ENCODE data around the gene HOXA2. TPM values are rescaled to one million over a fixed set of nuclear protein-coding genes. Genes with fewer than 3 reads are reported as not detected.

HOXA2 gene
- total and polyA plus RNA-seq, 2 of the 13 experiments (the other 11 are each of a cell fraction or from before 2014, with no cell fraction given) = 0.22 to 0.29 TPM

DNA sequence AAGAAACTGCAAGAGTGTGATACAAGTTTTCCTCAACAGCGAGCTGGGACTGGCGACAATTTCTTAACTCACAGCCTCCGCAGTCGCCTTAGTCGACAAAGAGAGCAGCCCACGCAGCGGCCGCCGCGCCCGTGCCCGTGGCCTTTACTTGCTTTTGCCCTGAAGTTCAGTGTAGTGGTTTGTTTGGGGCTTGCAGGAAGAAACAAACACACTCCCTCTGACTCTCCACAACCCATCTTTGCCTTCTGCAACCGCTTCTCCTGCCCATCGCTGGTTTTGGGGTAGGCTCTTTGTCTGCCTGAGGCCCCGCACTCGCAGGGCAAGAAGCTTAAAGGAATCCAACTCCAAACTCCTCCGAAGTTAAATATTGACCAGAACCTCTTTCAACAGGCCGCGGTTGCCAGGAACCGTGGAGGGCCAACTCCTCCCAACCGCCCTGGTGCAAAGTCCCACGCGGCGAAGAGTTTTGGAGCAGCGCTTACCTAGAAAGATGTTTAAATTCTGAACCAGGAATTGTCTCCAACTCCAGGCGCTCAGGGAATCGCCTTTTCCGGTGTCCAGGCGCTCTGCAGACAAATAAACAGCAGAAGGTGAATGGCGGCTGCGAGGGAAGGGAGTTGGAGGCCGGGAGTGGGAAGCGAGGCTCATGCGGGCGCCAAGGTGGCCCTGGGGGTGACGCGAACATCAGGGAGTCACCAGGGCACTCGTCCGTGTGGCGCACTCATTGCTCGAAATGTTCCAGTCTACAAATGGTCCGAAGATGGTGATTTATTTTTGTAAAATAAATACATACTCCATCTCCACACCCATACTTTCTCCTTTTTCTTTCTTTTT is 19.8 kb upstream of the HOXA2 start (continued):
- TF ChIP-seq NKX3-1 (CRISPR knock-in tag; IDR thresholded peaks at IDR 0.05) (peak; percentile 19; the same call in 1 of the 2 replicates), ZNF670 (CRISPR knock-in tag; IDR thresholded peaks at IDR 0.05; ENCODE audit: borderline replicate concordance) (peak; percentile 89), AGO2 (optimal IDR thresholded peaks at IDR 0.05; ENCODE audit: low read depth, low read length) (peak; percentile 83), JUN (CRISPR knock-in tag; IDR thresholded peaks at IDR 0.05) (0 out of 2 replicates have a peak, but pooled peaks have one; percentile 10), FIP1L1 (IDR thresholded peaks at IDR 0.05; ENCODE audit: borderline replicate concordance, insufficient read depth, low read depth, low read length) (no peak), SAP130 (CRISPR knock-in tag; IDR thresholded peaks at IDR 0.05; ENCODE audit: low read depth) (peak; percentile 89), ZKSCAN5 (CRISPR knock-in tag; IDR thresholded peaks at IDR 0.05) (no peak), ZNF207 (IDR thresholded peaks at IDR 0.05; ENCODE audit: borderline replicate concordance) (no peak), ARNTL (CRISPR knock-in tag; IDR thresholded peaks at IDR 0.05) (no peak; the same call in 1 of the 2 replicates), ZNF329 (CRISPR knock-in tag; IDR thresholded peaks at IDR 0.05; ENCODE audit: low read depth) (no peak), MAF1 (CRISPR knock-in tag; IDR thresholded peaks at IDR 0.05; ENCODE audit: borderline replicate concordance) (no peak), STAG1 (CRISPR knock-in tag; IDR thresholded peaks at IDR 0.05) (peak; percentile 9; the same call in 1 of the 2 replicates), ELF3 (CRISPR knock-in tag; IDR thresholded peaks at IDR 0.05) (peak; percentile 43; the same call in 1 of the 2 replicates), YY1 (IDR thresholded peaks at IDR 0.05; ENCODE audit: insufficient read depth, insufficient replicate concordance, low read depth, low read length) (peak; percentile 89), SMAD9 (CRISPR knock-in tag; IDR thresholded peaks at IDR 0.05) (no peak), MATR3 (CRISPR knock-in tag; IDR thresholded peaks at IDR 0.05) (no peak), ZNF30 (CRISPR knock-in tag; IDR thresholded peaks at IDR 0.05) (no peak), ZSCAN22 (CRISPR knock-in tag; IDR thresholded peaks at IDR 0.05) (0 out of 2 replicates have a peak, but pooled peaks have one; percentile 6), ZNF274 (CRISPR knock-in tag; IDR thresholded peaks at IDR 0.05) (no peak), BORCS8-MEF2B (CRISPR knock-in tag; IDR thresholded peaks at IDR 0.05) (peak; percentile 55; the same call in 1 of the 2 replicates)
- TF ChIP-seq, protein P1, sequence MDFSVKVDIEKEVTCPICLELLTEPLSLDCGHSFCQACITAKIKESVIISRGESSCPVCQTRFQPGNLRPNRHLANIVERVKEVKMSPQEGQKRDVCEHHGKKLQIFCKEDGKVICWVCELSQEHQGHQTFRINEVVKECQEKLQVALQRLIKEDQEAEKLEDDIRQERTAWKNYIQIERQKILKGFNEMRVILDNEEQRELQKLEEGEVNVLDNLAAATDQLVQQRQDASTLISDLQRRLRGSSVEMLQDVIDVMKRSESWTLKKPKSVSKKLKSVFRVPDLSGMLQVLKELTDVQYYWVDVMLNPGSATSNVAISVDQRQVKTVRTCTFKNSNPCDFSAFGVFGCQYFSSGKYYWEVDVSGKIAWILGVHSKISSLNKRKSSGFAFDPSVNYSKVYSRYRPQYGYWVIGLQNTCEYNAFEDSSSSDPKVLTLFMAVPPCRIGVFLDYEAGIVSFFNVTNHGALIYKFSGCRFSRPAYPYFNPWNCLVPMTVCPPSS (IDR thresholded peaks at IDR 0.05) = no peak
- TF ChIP-seq, protein P2, sequence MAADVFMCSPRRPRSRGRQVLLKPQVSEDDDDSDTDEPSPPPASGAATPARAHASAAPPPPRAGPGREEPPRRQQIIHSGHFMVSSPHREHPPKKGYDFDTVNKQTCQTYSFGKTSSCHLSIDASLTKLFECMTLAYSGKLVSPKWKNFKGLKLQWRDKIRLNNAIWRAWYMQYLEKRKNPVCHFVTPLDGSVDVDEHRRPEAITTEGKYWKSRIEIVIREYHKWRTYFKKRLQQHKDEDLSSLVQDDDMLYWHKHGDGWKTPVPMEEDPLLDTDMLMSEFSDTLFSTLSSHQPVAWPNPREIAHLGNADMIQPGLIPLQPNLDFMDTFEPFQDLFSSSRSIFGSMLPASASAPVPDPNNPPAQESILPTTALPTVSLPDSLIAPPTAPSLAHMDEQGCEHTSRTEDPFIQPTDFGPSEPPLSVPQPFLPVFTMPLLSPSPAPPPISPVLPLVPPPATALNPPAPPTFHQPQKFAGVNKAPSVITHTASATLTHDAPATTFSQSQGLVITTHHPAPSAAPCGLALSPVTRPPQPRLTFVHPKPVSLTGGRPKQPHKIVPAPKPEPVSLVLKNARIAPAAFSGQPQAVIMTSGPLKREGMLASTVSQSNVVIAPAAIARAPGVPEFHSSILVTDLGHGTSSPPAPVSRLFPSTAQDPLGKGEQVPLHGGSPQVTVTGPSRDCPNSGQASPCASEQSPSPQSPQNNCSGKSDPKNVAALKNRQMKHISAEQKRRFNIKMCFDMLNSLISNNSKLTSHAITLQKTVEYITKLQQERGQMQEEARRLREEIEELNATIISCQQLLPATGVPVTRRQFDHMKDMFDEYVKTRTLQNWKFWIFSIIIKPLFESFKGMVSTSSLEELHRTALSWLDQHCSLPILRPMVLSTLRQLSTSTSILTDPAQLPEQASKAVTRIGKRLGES (CRISPR knock-in tag; IDR thresholded peaks at IDR 0.05; ENCODE audit: borderline replicate concordance) = no peak
- TF ChIP-seq, protein P3, sequence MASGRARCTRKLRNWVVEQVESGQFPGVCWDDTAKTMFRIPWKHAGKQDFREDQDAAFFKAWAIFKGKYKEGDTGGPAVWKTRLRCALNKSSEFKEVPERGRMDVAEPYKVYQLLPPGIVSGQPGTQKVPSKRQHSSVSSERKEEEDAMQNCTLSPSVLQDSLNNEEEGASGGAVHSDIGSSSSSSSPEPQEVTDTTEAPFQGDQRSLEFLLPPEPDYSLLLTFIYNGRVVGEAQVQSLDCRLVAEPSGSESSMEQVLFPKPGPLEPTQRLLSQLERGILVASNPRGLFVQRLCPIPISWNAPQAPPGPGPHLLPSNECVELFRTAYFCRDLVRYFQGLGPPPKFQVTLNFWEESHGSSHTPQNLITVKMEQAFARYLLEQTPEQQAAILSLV (CRISPR knock-in tag; IDR thresholded peaks at IDR 0.05; ENCODE audit: borderline replicate concordance) = peak; percentile 48; the same call in 1 of the 2 replicates
- TF ChIP-seq, protein P4, sequence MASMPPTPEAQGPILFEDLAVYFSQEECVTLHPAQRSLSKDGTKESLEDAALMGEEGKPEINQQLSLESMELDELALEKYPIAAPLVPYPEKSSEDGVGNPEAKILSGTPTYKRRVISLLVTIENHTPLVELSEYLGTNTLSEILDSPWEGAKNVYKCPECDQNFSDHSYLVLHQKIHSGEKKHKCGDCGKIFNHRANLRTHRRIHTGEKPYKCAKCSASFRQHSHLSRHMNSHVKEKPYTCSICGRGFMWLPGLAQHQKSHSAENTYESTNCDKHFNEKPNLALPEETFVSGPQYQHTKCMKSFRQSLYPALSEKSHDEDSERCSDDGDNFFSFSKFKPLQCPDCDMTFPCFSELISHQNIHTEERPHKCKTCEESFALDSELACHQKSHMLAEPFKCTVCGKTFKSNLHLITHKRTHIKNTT (CRISPR knock-in tag; IDR thresholded peaks at IDR 0.05) = no peak

All from HepG2 (cell line).